Mesenchymal stem cell (in vitro differentiated cells and primary cell): ENCODE results near the gene RBBP8NL.
A peak's percentile ranks its signal among the peaks of the same experiment; 100 is the strongest.

Experiments
- DNase-seq: peaks from one replicate; pipeline ENCODE4 v3.0.0-alpha.2; 2013
- H2AFZ ChIP-seq: one replicate; pipeline ENCODE4 v1.6.1; 2013; ENCODE audit warnings: low read depth, mild to moderate bottlenecking, control low read depth, inconsistent platforms, low read length, moderate library complexity
- H2AK5ac ChIP-seq: 2 replicates; pipeline ENCODE4 v1.6.1; 2013; ENCODE audit warnings: low read length, moderate library complexity, mild to moderate bottlenecking, inconsistent platforms; ENCODE audit not compliant: severe bottlenecking
- H2BK120ac ChIP-seq: one replicate; pipeline ENCODE4 v1.6.1; 2013; ENCODE audit warnings: low read depth, mild to moderate bottlenecking, inconsistent platforms, low read length, moderate library complexity
- H2BK12ac ChIP-seq, 2 experiments: one replicate each; pipeline ENCODE4 v1.6.1; 2013; ENCODE audit warnings: inconsistent platforms in 2 of 2, low read length in 2 of 2, mild to moderate bottlenecking in 2 of 2, moderate library complexity in 2 of 2, control low read depth in 1 of 2
- H2BK15ac ChIP-seq: one replicate; pipeline ENCODE4 v1.6.1; 2013; ENCODE audit warnings: mild to moderate bottlenecking, low read depth, inconsistent platforms; ENCODE audit not compliant: poor library complexity, severe bottlenecking
- H2BK5ac ChIP-seq: 2 replicates; pipeline ENCODE4 v1.6.1; 2013; ENCODE audit warnings: low read depth, mild to moderate bottlenecking, low read length, control low read depth, inconsistent platforms; ENCODE audit not compliant: poor library complexity, severe bottlenecking
- H3K14ac ChIP-seq, 2 experiments: one replicate each; pipeline ENCODE4 v1.6.1; 2013; ENCODE audit warnings: inconsistent platforms in 2 of 2, low read length in 2 of 2, control low read depth in 1 of 2, mild to moderate bottlenecking in 1 of 2, moderate library complexity in 1 of 2
- H3K18ac ChIP-seq, 2 experiments: one replicate each; pipeline ENCODE4 v1.6.1; 2013; ENCODE audit warnings: inconsistent platforms in 2 of 2, low read length in 2 of 2, control low read depth in 1 of 2, low read depth in 1 of 2, mild to moderate bottlenecking in 1 of 2
- H3K23ac ChIP-seq, 2 experiments: one replicate each; pipeline ENCODE4 v1.6.1; 2013; ENCODE audit warnings: inconsistent platforms in 2 of 2, low read length in 2 of 2, mild to moderate bottlenecking in 2 of 2, moderate library complexity in 2 of 2, control low read depth in 1 of 2
- H3K27ac ChIP-seq: 2 replicates; pipeline ENCODE4 v1.5.1; 2013; ENCODE audit warnings: mild to moderate bottlenecking, moderate library complexity, low read length, control low read depth, inconsistent platforms; ENCODE audit not compliant: poor library complexity, severe bottlenecking
- H3K27me3 ChIP-seq, 2 experiments: 2 replicates each; pipeline versions ENCODE4 v1.6.1 to v1.7.0; 2013; ENCODE audit warnings: low read length in 2 of 2, mild to moderate bottlenecking in 2 of 2, moderate library complexity in 2 of 2, control low read depth in 1 of 2, inconsistent platforms in 1 of 2; ENCODE audit not compliant: control insufficient read depth in 1 of 2, insufficient read depth in 1 of 2
- H3K36me3 ChIP-seq, 2 experiments: 2 replicates each; pipeline versions ENCODE4 v1.6.1 to v1.7.0; 2013; ENCODE audit warnings: low read length in 2 of 2, control low read depth in 1 of 2, inconsistent platforms in 1 of 2, low read depth in 1 of 2, mild to moderate bottlenecking in 1 of 2; ENCODE audit not compliant: insufficient read depth in 2 of 2, control insufficient read depth in 1 of 2
- H3K4ac ChIP-seq, 2 experiments: one replicate each; pipeline ENCODE4 v1.6.1; 2013; ENCODE audit warnings: inconsistent platforms in 2 of 2, low read length in 2 of 2, mild to moderate bottlenecking in 2 of 2, moderate library complexity in 2 of 2, control low read depth in 1 of 2, low read depth in 1 of 2
- H3K4me1 ChIP-seq: 2 replicates; pipeline ENCODE4 v1.6.1; 2013; ENCODE audit warnings: low read depth, low read length, control low read depth; ENCODE audit not compliant: control insufficient read depth, insufficient read depth
- H3K4me2 ChIP-seq: 2 replicates; pipeline ENCODE4 v1.6.1; 2013; ENCODE audit warnings: low read length, mild to moderate bottlenecking, inconsistent platforms; ENCODE audit not compliant: poor library complexity, severe bottlenecking
- H3K4me3 ChIP-seq, 2 experiments: 2 replicates each; pipeline versions ENCODE4 v1.5.1 to v1.7.0; 2013; ENCODE audit warnings: low read length in 2 of 2, mild to moderate bottlenecking in 2 of 2, control low read depth in 1 of 2, low read depth in 1 of 2; ENCODE audit not compliant: insufficient read depth in 1 of 2
- H3K79me1 ChIP-seq: replicated peaks from 2 replicates; pipeline ENCODE4 v1.6.1; 2013; ENCODE audit warnings: mild to moderate bottlenecking, control low read depth, low read length, inconsistent platforms; ENCODE audit not compliant: poor library complexity, severe bottlenecking
- H3K9ac ChIP-seq: 2 replicates; pipeline ENCODE4 v1.7.0; 2013; ENCODE audit warnings: mild to moderate bottlenecking, low read length, moderate library complexity
- H3K9me3 ChIP-seq: 2 replicates; pipeline ENCODE4 v1.7.0; 2013; ENCODE audit warnings: mild to moderate bottlenecking, low read length; ENCODE audit not compliant: control insufficient read depth
- H4K8ac ChIP-seq: one replicate; pipeline ENCODE4 v1.6.1; 2013; ENCODE audit warnings: inconsistent platforms, mild to moderate bottlenecking, low read length, moderate library complexity
- H4K91ac ChIP-seq: one replicate; pipeline ENCODE4 v1.6.1; 2013; ENCODE audit warnings: mild to moderate bottlenecking, low read length, inconsistent platforms
- WGBS: methylation state at CpG from one replicate; pipeline ENCODE4 v1.1.7; 2013; ENCODE audit warnings: mixed read lengths; 5-methylcytosine and 5-hydroxymethylcytosine counted together

RBBP8NL gene

DNA sequence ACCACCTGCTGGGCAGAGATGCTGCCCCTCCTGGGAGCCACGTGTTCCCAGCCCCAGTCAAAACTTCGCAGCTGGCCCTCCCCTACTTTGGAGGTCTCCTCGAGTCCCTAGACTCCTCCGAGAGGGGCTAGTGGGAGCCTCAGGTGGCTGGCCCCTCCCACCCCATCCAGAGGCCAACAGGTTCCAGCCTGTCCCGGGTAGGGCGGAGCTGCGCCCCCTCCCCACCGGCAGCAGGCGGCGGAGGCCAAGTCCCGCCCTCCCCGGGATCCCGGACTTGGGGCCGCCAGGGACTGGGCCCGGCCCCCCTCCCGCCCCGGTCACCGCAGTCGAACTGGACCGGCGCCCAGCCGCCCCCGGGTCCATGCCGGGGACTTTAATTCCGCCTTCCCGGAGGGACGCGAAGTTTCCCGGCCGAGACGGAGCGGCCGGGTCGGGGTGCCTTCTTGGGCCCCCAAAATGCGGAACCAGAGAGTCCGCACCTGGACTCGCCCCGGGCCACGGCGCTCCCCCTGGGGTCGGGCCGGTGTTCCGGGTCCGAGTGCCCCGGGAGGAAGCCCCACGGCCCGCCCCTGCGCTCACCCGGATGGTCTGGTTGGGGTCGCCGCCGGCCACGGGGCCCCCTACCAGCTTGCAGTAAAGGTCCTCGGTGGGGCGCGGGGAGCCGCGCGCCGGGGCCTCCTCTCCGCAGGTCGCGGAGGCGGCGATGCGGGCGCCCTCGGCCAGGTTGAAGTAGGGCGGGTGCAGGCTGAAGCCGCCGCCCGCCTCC, 60.8 kb downstream of the RBBP8NL start:
- Histone ChIP-seq H3K27ac (peak overlapping the region; percentile 79), H3K4me1 (peaks cover 81% of the 10 kb centered on the region), H3K79me1 (no peaks in the 10 kb centered on the region), H2BK12ac (no peak overlapping the region), H3K9ac (peak overlapping the region; percentile 63), H4K91ac (peak overlapping the region; percentile 70), H4K8ac (peak overlapping the region; percentile 45), H2AK5ac (peak overlapping the region; percentile 3), H2BK5ac (peak overlapping the region; percentile 89), H3K27me3 (peaks cover 0 to 3% of the 10 kb centered on the region in 2 experiments), H3K9me3 (no peaks in the 10 kb centered on the region), H2BK120ac (peak overlapping the region; percentile 87), H3K4me3 (peak overlapping the region; percentile 79 to 80), H3K14ac (peak overlapping the region; percentile 9 to 63), H2AFZ (no peak overlapping the region), H3K18ac (peak overlapping the region; percentile 55 to 84), H3K4me2 (peak overlapping the region; percentile 92), H3K36me3 (peaks cover 0 to 39% of the 10 kb centered on the region in 2 experiments), H2BK15ac (peak overlapping the region; percentile 36), H3K23ac (peak overlapping the region in 1 of 2 experiments; percentile 30), H3K4ac (peak overlapping the region; percentile 60 to 63)
- DNase-seq = no peak
- WGBS = 2% methylated on average over 58 of the region's 72 CpGs

DNA sequence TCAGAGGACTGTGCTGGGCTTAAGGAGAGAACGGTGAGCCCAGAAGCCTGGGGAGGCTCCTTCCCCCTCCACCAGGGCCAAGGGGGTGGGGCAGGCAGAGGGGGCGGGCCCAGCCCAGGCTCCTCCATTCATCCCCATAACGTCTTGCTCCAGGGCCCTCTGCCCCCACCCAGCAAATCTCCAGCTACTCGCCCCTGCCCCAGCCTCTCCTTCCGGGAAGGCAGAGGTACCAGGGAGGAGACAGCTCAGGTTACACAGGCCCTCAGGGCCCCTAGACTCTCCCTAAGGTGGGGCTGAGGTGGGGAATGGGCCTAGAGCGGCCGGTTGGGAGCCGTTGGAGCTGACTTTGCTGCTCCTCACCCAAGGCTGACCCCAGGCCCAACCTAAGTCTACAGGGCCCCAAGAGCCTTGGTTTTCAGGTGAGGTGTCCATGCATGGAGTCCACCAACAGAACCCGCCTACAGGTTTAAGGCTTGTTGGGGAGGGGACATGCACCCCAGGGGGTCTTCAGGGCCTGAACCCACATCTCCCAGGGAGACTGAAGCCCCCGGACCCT, 61.4 kb downstream of the RBBP8NL start:
- Histone ChIP-seq H3K9ac (peak overlapping the region; percentile 63), H3K4me2 (peak overlapping the region; percentile 92), H4K91ac (no peak overlapping the region), H3K4ac (peak overlapping the region in 1 of 2 experiments; percentile 40), H3K14ac (peak overlapping the region; percentile 9 to 63), H3K27me3 (peaks cover 0 to 3% of the 10 kb centered on the region in 2 experiments), H3K23ac (no peak overlapping the region), H2BK15ac (peak overlapping the region; percentile 55), H2BK120ac (no peak overlapping the region), H3K4me3 (peak overlapping the region; percentile 79 to 80), H2AFZ (no peak overlapping the region), H3K27ac (peak overlapping the region; percentile 79), H2BK12ac (peak overlapping the region in 1 of 2 experiments; percentile 37), H3K18ac (peak overlapping the region in 1 of 2 experiments; percentile 79), H3K4me1 (peaks cover 81% of the 10 kb centered on the region), H3K36me3 (peaks cover 0 to 45% of the 10 kb centered on the region in 2 experiments), H2AK5ac (peak overlapping the region; percentile 3), H3K9me3 (no peaks in the 10 kb centered on the region), H4K8ac (peak overlapping the region; percentile 45), H2BK5ac (peak overlapping the region; percentile 34), H3K79me1 (no peaks in the 10 kb centered on the region)
- no peak for DNase-seq
- WGBS = 20% methylated on average over 6 of the region's 10 CpGs

DNA sequence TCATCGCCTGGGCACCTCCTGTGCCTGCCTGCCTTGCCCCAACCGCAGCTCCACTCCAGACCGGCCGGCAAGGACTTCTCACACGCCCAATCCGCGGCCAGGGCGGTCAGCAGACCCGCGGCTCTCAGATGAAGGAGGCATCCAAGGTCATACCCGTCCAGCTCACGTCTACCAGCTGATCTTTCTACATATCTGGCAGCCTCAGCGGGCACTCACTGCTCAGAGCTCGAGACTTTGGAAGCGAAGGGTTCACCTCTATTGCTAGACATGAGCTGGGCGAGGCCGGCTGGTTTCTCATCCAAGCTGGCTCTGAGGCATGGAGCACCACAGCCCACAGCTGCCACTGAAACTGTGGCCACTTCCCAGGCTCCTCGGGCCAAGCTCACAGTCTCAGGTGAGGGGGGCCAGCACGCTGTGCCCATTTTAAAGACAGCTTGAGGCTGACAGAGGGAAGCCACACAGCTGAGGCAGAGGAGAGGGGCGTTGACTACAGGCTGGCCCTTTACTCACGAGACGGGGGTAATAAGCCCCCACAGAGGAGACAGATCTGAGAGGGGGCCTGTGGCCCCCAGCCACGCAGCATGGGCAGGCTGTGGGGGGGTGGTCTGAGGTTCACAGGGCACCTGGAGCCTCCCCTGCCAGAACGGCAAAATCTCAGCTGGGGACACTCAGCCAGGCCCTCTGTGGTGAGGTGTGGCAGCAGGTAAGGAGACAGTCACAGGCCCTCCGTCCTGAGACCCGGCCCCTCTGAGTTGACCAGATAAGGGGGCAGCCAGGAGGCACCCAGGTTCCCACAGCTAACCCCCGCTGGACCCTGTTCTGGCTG, 62.2 kb downstream of the RBBP8NL start:
- Histone ChIP-seq H3K18ac (peak overlapping the region; percentile 24 to 67), H2BK5ac (no peak overlapping the region), H2BK120ac (peak overlapping the region; percentile 7), H3K4ac (peak overlapping the region in 1 of 2 experiments; percentile 47), H3K14ac (peak overlapping the region in 1 of 2 experiments; percentile 35), H2BK15ac (no peak overlapping the region), H3K9ac (no peak overlapping the region), H3K27me3 (peaks cover 0 to 3% of the 10 kb centered on the region in 2 experiments), H3K9me3 (no peaks in the 10 kb centered on the region), H3K4me3 (peak overlapping the region; percentile 42 to 80), H2AK5ac (peak overlapping the region; percentile 11), H2AFZ (no peak overlapping the region), H3K4me2 (peak overlapping the region; percentile 92), H2BK12ac (peak overlapping the region in 1 of 2 experiments; percentile 57), H3K23ac (peak overlapping the region; percentile 4 to 23), H4K8ac (no peak overlapping the region), H3K36me3 (peaks cover 0 to 49% of the 10 kb centered on the region in 2 experiments), H4K91ac (peak overlapping the region; percentile 74), H3K27ac (peak overlapping the region; percentile 66), H3K4me1 (peaks cover 76% of the 10 kb centered on the region), H3K79me1 (no peaks in the 10 kb centered on the region)
- WGBS = 82% methylated on average over 27 of the region's 27 CpGs
- no peak for DNase-seq
